H1 (cell line): ENCODE results near the gene DAGLA. TPM values are rescaled to one million over a fixed set of nuclear protein-coding genes. Genes with fewer than 3 reads are reported as not detected.

Experiments used
- CTCF ChIP-seq, 3 experiments: IDR thresholded peaks; 1 replicate in 2 of 3; 2 replicates in 1 of 3; pipeline versions ENCODE4 v1.5.1 to v1.6.1; 2011; ENCODE audit warnings: low read length in 3 of 3, mild to moderate bottlenecking in 3 of 3, inconsistent platforms in 2 of 3, low read depth in 1 of 3, moderate library complexity in 1 of 3; ENCODE audit not compliant: insufficient read depth in 1 of 3; ENCODE audit errors: control extremely low read depth in 1 of 3
- EGR1 ChIP-seq: IDR thresholded peaks from 2 replicates; pipeline ENCODE4 v1.6.1; 2011; ENCODE audit warnings: low read depth, low read length, borderline replicate concordance
- RAD21 ChIP-seq, 2 experiments: IDR thresholded peaks in 1 of 2; conservative IDR thresholded peaks in 1 of 2; 2 replicates each; pipeline ENCODE4 v1.6.1; 2011; ENCODE audit warnings: low read depth in 2 of 2, low read length in 2 of 2, improper control_type of control experiment in 1 of 2, inconsistent platforms in 1 of 2, mild to moderate bottlenecking in 1 of 2, moderate library complexity in 1 of 2
- RFX5 ChIP-seq: IDR thresholded peaks from 2 replicates; pipeline ENCODE4 v1.6.1; 2011; ENCODE audit warnings: low read depth, low read length, improper control_type of control experiment, borderline replicate concordance
- TAF1 ChIP-seq: IDR thresholded peaks from 2 replicates; pipeline ENCODE4 v1.6.1; 2011; ENCODE audit warnings: mild to moderate bottlenecking, low read depth, low read length
- ZNF274 ChIP-seq: IDR thresholded peaks from 2 replicates; pipeline ENCODE4 v1.7.0; 2012; ENCODE audit warnings: low read length, borderline replicate concordance; ENCODE audit errors: extremely low read depth
- polyA plus RNA-seq, 7 experiments: library from polyadenylated mRNA; depleted of rRNA in 3 of 7; stranded (reverse) in 5 of 7; unstranded in 2 of 7; fragments of >200 nt in 5 of 7; fragments of 200-250 nt in 2 of 7; gene quantifications; 1 replicate in 5 of 7; 2 replicates in 1 of 7; 4 replicates in 1 of 7; pipeline versions ENCODE4 v1.2.1 to v1.2.3, GENCODE V29; 2011 to 2013; ENCODE audit warnings: missing spikeins in 2 of 7, mixed read lengths in 2 of 7
- total RNA-seq: library from RNA; stranded (reverse); fragmentation: NEBNext Ultra II Directional; extraction: Animal tissue kit (Norgen Biotek cat#: 25700); gene quantifications from 2 replicates; pipeline ENCODE4 v1.2.1, GENCODE V29; 2021
- TF ChIP-seq, protein P1 (sequence below): fragments of 300-600 bp; sonication (generic); IDR thresholded peaks from 2 replicates; pipeline ENCODE4 v1.7.1; 2012; ENCODE audit warnings: low read length, moderate library complexity, mild to moderate bottlenecking, inconsistent platforms; ENCODE audit not compliant: insufficient replicate concordance

Gene DAGLA
- total and polyA plus RNA-seq, 2 of the 8 experiments (the other 6 are each of a cell fraction or from before 2014, with no cell fraction given) = 3.6 to 6.6 TPM

- TF ChIP-seq, protein P1, sequence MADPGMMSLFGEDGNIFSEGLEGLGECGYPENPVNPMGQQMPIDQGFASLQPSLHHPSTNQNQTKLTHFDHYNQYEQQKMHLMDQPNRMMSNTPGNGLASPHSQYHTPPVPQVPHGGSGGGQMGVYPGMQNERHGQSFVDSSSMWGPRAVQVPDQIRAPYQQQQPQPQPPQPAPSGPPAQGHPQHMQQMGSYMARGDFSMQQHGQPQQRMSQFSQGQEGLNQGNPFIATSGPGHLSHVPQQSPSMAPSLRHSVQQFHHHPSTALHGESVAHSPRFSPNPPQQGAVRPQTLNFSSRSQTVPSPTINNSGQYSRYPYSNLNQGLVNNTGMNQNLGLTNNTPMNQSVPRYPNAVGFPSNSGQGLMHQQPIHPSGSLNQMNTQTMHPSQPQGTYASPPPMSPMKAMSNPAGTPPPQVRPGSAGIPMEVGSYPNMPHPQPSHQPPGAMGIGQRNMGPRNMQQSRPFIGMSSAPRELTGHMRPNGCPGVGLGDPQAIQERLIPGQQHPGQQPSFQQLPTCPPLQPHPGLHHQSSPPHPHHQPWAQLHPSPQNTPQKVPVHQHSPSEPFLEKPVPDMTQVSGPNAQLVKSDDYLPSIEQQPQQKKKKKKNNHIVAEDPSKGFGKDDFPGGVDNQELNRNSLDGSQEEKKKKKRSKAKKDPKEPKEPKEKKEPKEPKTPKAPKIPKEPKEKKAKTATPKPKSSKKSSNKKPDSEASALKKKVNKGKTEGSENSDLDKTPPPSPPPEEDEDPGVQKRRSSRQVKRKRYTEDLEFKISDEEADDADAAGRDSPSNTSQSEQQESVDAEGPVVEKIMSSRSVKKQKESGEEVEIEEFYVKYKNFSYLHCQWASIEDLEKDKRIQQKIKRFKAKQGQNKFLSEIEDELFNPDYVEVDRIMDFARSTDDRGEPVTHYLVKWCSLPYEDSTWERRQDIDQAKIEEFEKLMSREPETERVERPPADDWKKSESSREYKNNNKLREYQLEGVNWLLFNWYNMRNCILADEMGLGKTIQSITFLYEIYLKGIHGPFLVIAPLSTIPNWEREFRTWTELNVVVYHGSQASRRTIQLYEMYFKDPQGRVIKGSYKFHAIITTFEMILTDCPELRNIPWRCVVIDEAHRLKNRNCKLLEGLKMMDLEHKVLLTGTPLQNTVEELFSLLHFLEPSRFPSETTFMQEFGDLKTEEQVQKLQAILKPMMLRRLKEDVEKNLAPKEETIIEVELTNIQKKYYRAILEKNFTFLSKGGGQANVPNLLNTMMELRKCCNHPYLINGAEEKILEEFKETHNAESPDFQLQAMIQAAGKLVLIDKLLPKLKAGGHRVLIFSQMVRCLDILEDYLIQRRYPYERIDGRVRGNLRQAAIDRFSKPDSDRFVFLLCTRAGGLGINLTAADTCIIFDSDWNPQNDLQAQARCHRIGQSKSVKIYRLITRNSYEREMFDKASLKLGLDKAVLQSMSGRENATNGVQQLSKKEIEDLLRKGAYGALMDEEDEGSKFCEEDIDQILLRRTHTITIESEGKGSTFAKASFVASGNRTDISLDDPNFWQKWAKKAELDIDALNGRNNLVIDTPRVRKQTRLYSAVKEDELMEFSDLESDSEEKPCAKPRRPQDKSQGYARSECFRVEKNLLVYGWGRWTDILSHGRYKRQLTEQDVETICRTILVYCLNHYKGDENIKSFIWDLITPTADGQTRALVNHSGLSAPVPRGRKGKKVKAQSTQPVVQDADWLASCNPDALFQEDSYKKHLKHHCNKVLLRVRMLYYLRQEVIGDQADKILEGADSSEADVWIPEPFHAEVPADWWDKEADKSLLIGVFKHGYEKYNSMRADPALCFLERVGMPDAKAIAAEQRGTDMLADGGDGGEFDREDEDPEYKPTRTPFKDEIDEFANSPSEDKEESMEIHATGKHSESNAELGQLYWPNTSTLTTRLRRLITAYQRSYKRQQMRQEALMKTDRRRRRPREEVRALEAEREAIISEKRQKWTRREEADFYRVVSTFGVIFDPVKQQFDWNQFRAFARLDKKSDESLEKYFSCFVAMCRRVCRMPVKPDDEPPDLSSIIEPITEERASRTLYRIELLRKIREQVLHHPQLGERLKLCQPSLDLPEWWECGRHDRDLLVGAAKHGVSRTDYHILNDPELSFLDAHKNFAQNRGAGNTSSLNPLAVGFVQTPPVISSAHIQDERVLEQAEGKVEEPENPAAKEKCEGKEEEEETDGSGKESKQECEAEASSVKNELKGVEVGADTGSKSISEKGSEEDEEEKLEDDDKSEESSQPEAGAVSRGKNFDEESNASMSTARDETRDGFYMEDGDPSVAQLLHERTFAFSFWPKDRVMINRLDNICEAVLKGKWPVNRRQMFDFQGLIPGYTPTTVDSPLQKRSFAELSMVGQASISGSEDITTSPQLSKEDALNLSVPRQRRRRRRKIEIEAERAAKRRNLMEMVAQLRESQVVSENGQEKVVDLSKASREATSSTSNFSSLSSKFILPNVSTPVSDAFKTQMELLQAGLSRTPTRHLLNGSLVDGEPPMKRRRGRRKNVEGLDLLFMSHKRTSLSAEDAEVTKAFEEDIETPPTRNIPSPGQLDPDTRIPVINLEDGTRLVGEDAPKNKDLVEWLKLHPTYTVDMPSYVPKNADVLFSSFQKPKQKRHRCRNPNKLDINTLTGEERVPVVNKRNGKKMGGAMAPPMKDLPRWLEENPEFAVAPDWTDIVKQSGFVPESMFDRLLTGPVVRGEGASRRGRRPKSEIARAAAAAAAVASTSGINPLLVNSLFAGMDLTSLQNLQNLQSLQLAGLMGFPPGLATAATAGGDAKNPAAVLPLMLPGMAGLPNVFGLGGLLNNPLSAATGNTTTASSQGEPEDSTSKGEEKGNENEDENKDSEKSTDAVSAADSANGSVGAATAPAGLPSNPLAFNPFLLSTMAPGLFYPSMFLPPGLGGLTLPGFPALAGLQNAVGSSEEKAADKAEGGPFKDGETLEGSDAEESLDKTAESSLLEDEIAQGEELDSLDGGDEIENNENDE = no peak
- TF ChIP-seq ZNF274 = no peak
- peak in 1 of 3 experiments; percentile 4; a peak in 1 of 4 replicates for TF ChIP-seq CTCF (IDR thresholded peaks at IDR 0.05; ENCODE audit: control extremely low read depth in 1 of 3, insufficient read depth in 1 of 3, low read depth in 1 of 3, low read length in 3 of 3)
- peak; percentile 87 for TF ChIP-seq TAF1
- TF ChIP-seq RAD21 (IDR thresholded peaks at IDR 0.05 in 1 of 2, conservative IDR thresholded peaks at IDR 0.05 in 1 of 2; ENCODE audit: low read depth in 2 of 2, low read length in 2 of 2) = no peak
- TF ChIP-seq EGR1 = no peak
- no peak for TF ChIP-seq RFX5
Observed at GRCh38 chr11:61792310-61793082, 112.3 kb downstream of the DAGLA start, which contains the start of the genes FEN1 and TMEM258 (continued).
